ENCODE results near the gene NDST1. TPM values are rescaled to one million over a fixed set of nuclear protein-coding genes. Genes with fewer than 3 reads are reported as not detected.

The NDST1 gene
- polyA plus RNA-seq, 1 experiment = 52.2 TPM

GRCh38 chr5:150464554-150465012 is 43.3 kb upstream of the NDST1 start:
- ChIA-PET POLR2A (interaction anchor here (0.7 to 1.0 kb wide), 2 partner anchors 25 to 33 kb away, joined by 3 read pairs; no protein-coding TSS in a partner anchor), CTCF (interaction anchor here (1.0 to 1.2 kb wide), 3 partner anchors 14 to 193 kb away, joined by 3 to 6 read pairs (median 5); no protein-coding TSS in a partner anchor)
- H3K27ac ChIP-seq (ENCODE audit: low read depth, low read length) = no peak overlapping the region

GRCh38 chr5:150465927-150466326 is 42.0 kb upstream of the NDST1 start:
- no peak for DNase-seq (ENCODE audit: low read depth, low spot score)
- ChIA-PET POLR2A (no interaction called here), CTCF (no interaction called here)
- Histone ChIP-seq H3K9me3 (ENCODE audit: control insufficient read depth, insufficient read depth, low read length) (no peaks in the 10 kb centered on the region), H3K27ac (ENCODE audit: low read depth, low read length) (no peak overlapping the region), H3K4me3 (ENCODE audit: low read depth, low read length) (no peak overlapping the region), H3K27me3 (ENCODE audit: control insufficient read depth, insufficient read depth, low read length) (no peaks in the 10 kb centered on the region)
- TF ChIP-seq CTCF (IDR thresholded peaks at IDR 0.05; ENCODE audit: low read depth, low read length) = no peak

More at GRCh38 chr5:150464554-150465012, 43.3 kb upstream of the NDST1 start:
- no peak overlapping the region for H3K4me3 ChIP-seq (ENCODE audit: low read depth, low read length)
- TF ChIP-seq CTCF (IDR thresholded peaks at IDR 0.05; ENCODE audit: low read depth, low read length) = no peak
- H3K9me3 ChIP-seq (ENCODE audit: control insufficient read depth, insufficient read depth, low read length) = no peaks in the 10 kb centered on the region
- H3K27me3 ChIP-seq (ENCODE audit: control insufficient read depth, insufficient read depth, low read length) = no peaks in the 10 kb centered on the region
- DNase-seq (ENCODE audit: low read depth, low spot score) = no peak

GRCh38 chr5:150468206-150468605 is 39.7 kb upstream of the NDST1 start:
- ChIA-PET POLR2A (no interaction called here), CTCF (interaction anchor here (1.3 kb wide), 1 partner anchor 10 kb away, joined by 4 read pairs; no protein-coding TSS in a partner anchor)
- no peaks in the 10 kb centered on the region for H3K9me3 ChIP-seq (ENCODE audit: control insufficient read depth, insufficient read depth, low read length)
- no peaks in the 10 kb centered on the region for H3K27me3 ChIP-seq (ENCODE audit: control insufficient read depth, insufficient read depth, low read length)
- H3K27ac ChIP-seq (ENCODE audit: low read depth, low read length) = peak overlapping the region; percentile 21
- TF ChIP-seq CTCF (IDR thresholded peaks at IDR 0.05; ENCODE audit: low read depth, low read length) = no peak
- no peak overlapping the region for H3K4me3 ChIP-seq (ENCODE audit: low read depth, low read length)
- DNase-seq (ENCODE audit: low read depth, low spot score) = no peak

GRCh38 chr5:150469718-150470469 is 38.0 kb upstream of the NDST1 start:
- Histone ChIP-seq H3K4me3 (ENCODE audit: low read depth, low read length) (no peak overlapping the region), H3K27ac (ENCODE audit: low read depth, low read length) (peak overlapping the region; percentile 68), H3K27me3 (ENCODE audit: control insufficient read depth, insufficient read depth, low read length) (no peaks in the 10 kb centered on the region), H3K9me3 (ENCODE audit: control insufficient read depth, insufficient read depth, low read length) (no peaks in the 10 kb centered on the region)
- CTCF ChIA-PET = no interaction called here
- DNase-seq (ENCODE audit: low read depth, low spot score) = peak; percentile 92
- TF ChIP-seq CTCF (IDR thresholded peaks at IDR 0.05; ENCODE audit: low read depth, low read length) = no peak
- POLR2A ChIA-PET = interaction anchor here (1.0 kb wide), 1 partner anchor 28 kb away, joined by 4 read pairs; no protein-coding TSS in a partner anchor
